NCI-H2029 treated with DMSO at 0.1 percent for 48 hours (cell line): ENCODE results near the gene MAF.

Experiments
- DNase-seq: peaks from one replicate; lab custom pipeline; 2025; lab: John Stamatoyannopoulos, UW

Gene MAF

DNA sequence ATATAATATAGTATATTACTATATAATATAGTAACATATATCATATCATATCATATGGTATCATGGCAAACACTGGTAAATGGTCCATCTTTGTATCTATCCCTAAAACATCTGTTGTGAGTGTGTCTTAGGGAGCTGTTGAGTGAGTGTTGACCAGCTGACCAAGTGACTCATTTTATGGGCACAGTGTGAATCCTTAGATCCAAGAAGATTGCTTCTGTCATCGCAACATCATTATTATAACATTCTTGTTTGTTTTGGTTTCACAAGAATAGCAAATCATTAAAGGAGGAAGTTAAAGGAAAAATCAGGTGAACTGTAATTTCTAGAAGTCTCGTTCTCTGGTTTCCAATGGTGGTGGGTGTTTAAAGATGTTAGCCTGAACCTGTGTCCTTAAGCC lies 11.7 kb upstream of the MAF start:
- DNase-seq = no peak

DNA sequence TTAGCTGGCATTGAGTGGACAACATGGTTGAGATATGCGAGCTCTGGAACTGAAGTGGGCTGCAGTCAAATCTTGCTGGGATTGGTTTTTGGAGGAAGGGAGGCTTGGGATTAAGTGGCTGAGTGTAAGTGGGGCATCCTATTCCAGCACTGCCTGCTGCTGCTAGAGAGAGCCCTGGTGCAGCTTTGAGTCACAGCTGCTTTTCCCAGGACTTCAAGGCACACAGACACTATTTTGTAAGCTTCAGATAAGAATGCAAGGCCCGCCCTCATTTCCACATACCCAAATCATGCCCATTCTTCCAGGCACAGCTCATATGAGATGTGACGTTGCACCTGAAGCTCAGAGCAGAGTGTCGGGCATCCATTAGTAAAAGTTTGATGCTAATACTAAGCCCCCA lies 10.2 kb upstream of the MAF start:
- DNase-seq = no peak

DNA sequence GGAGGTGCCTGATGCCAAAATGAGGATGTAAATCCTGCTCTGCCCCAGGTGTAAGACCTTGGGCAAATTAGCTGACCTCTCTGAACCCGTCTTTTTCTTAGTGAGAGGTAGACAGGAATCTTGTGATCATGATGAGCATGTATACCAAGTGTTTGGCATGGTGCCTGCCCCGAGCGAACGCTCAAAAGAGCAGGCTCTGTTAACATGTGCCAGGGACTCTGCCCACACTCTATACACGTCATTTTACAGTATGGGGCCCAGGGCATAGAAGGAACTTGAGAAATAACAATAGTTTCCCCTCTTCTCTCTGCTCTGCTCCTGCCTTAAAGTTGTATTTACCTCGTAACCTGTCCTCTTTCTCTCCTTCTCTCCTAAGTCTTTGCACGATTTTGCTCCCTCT lies 9.3 kb upstream of the MAF start:
- DNase-seq = no peak

DNA sequence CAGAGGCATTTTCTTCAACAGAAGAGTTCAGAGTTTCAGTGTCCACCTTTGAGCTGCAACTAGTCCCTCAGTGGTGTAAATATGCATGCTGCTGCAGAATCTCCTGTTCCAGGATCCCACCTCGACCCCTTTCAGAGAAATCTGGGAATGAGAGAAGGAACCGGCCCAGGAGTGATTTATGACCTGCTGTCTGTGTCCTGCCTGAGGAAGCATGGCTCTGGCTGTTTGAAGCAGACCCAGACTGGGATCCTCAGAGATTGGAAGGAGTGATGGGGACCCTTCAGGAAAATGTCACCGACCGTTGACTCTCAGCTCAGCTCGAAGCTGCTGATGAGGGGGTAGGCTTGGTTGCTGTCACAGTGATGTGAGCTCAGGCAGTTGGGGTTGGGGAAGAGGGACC lies 8.4 kb upstream of the MAF start:
- DNase-seq = no peak

DNA sequence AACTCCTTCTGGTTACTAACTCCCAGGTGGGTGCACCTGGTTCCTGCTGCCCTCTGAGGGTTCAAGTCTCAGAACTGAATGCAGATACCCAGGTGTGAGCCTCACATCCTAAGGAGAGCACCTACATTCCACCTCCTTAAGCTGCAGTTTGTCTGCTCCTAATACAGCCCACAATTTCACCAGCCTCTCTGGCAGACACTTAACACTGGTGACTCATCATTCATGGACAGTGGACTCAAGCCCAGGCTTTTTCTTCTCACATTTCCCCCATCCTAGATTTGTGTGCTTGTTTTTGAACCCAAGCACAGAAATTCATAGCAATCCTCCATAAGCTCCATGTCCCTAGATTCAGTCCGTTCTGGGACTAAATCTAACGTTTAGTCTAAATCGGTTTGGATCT lies 7.0 kb upstream of the MAF start:
- peak; percentile 7 for DNase-seq

DNA sequence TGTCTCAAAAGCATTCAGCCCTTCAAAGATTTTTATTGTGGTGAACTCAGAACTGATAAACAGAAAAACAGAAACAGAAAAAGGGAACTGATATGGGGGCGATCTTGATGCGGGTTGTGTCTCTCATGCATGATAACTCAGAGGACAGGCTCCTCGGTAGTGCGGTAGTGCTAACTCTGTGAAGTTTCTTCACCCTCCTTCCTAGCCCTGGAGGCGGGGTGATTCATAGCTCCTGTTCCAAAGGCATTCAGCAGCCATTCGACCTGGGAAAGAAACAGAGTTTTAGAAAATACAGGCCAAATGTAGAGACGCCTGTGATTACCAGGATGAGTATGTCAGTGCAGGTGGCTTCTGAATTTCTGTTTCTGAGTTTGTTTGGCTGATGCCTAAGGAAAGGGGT lies 5.5 kb upstream of the MAF start:
- DNase-seq = no peak

DNA sequence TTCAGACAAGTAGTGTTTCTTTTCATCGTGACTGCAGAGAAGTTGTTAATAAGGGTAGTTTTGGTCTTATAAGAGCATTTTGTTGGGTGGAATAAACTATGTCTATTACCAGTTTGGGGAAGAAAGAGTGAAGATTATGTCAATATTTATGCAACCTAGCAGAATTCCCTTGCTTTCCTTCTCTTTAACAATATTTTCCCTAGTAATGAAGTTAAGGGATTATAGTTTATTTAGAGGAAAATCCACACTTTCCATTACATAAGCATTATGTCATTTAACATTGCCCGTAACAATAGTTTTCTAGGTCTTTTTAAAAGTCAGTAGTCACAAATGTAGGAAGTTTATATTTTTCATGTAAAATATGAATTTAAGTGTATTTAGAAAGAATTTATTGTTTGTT lies 2.5 kb upstream of the MAF start:
- no peak for DNase-seq

DNA sequence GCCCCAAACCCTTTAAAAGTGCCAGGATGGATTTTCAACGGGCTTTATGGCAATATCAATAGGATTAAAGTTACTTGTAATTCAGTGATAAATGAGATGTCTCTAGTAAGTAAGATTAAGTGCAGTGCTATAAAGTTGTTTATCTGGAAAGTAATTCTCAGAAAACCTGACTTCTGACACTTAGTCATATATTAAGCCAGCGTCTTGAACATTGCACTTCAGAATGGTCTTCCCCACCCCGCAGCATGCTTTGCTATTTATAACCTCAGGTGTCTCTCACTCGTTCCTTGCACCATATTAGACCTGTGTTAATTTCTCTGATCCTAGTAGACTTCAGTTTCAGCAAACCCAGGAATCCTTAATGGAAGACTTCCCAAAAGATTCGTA lies 2.1 kb upstream of the MAF start:
- DNase-seq = no peak

DNA sequence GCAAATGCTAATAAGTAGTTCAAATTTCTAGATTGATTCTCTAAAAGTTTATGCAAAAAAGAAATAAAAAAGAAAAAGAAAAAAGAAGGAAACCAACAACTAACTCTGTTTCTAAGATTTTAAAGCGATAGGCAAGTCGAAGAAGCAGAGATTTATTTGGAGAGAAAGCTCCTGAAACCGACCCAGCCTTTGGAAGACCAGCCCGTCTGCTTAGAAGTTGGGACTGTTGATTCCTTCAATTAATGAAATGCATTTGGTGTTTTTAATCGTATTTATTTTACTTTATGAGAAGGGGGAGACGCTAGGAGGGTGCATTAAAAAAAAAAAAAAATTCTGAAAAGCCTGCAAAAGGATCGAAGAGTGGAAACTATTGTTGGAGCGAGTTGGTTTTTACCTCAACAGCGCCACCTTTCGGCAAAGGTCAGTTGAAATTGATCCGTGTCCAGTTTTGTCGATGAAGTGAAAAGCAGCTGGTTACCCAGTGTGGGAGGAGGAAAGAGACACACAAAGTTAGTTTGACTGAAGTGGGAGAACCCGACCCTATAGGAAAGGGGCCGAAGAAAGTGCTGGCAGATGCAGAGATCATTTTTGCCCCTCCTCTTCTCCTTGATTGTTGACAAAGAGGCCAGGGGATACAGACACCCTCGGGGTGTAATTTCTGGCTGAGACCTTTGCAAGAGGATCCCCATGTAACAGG lies 1.5 kb upstream of the MAF start:
- DNase-seq = peak; percentile 40

DNA sequence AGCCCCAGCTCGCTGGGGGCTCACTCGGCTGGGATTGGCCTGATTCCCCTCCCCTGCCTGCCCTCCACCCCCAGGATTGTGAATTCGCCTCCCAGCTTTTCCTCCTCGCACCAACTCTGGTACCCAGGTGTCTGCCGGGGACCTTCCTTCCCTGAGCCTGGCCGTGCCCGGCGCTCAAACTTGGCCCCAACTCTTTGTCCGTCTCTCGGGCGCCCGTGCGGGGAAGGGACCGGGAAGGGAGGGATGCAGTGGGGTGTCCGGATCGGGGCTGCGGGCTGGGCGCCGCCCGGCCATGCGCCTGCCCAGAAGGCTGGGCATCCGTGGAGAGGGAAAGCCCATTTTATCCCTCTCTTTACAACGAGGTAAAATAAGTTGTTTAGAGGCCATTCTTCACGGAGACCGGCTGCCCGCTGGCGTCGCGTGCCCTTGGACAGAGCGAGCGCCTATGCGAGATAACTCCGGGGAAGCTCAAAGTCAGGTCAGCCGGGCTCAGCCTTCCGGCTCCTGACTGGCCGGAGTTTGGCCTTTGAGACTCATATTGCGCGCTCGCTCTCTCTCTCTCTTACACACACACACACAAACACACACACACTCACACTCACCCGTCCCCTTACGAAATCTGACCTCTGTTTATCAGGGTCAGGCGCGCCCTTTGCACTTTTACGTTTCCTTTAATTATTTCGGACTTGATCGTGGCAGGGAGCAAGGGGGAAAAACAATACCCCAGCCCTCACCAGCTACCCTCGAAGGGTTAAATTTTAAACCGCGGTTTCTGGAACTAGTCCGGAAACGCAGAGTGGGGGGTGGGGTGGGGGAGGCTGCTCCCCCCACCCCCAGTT lies 774 bp upstream of the MAF start:
- no peak for DNase-seq

DNA sequence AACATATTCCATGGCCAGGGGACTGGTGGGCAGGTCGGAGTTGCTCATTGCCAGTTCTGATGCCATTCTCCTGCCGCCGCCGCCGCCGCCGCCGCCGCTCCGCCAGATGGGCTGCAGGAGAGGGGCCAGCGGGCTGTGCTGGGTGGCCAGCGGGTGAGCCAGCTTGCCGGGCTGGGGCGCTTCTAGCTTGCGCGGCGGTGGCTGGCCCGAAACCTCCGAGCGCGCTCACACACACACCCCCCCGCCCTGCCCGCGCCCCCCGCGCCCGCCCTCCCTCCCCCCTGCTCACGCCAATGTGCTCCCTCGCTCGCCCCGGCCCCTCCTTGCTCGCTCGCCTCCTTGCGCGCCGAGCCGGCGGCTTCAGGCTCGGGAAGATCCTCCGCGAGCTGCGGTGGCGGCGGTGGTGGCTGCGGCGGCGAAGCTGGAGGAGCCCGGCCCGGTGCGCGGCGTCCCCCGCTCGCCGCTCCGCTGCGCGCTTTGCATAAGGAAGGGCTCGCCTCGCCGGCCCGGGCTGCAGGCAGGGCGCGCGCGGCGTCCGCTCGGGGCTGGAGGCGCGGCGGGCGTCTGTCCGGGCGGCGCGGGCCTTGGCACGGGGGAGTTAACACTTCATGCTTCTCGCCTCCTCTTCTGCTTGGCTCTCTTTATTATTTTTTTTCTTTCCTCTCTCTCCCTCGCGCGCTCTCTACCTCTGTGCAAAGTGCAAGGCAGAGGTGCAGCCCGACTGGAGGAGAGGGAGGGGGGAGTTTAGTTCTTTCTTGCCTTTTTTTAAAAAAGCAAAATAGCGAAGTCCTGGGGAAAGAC lies 500 bp downstream of the MAF start:
- no peak for DNase-seq

DNA sequence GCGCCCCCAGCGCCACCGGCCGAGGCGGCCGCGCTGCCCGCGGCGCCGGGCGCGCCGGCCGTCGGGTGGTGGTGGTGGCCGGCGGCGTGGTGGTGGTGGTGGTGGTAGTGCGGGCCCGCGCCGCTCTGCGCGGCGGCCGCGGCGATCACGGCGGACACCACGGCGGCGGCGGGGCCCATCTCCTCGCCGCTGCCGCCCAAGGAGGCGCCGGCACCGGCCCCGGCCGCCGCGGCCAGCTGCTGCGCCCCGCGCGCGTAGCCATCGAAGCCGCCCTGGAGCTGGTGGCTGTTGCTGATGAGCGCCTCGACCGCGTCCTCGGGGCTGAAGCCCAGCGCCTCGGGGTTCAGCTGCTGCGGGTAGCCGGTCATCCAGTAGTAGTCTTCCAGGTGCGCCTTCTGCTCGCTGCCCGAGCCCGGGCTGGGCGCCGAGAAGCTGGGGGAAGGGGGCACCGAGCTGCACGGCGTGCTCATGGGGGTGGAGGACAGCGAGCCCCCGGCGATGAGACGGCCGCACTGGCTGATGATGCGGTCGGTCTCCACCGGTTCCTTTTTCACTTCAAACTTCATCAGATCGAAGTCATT lies 1.2 kb downstream of the MAF start:
- DNase-seq = no peak

DNA sequence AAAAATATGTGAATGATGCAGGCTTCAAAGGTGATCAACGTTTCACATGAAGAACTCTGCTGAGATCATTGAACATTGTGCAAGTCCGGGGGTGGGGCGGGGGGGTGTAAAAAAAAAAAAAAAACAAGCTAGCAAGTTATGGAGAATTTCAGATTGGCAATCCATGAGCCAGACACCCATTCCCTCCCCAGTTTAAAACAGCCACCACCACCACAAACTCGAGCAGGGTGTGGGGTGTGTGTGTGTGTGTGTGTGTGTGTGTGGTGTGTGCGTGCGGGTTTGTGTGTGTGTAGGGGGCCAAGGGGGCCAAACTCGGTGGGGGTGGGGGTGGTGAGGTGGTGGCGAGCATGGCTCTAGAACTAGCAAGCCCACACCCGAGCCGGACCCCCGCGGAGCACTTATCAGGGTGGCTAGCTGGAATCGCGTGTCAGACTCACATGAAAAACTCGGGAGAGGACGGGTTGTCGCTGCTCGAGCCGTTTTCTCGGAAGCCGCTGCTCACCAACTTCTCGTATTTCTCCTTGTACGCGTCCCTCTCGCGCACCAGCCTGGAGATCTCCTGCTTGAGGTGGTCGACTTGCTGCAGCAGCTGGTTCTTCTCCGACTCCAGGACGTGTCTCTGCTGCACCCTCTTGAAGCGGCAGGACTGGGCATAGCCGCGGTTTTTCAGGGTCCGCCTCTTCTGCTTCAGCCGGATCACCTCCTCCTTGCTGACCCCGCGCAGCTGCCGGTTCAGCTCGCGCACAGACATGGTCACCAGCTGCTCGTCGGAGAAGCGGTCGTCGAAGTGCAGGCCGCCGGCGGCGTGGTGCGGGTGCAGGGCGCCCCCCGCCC lies 2.0 kb downstream of the MAF start:
- peak; percentile 6 for DNase-seq

DNA sequence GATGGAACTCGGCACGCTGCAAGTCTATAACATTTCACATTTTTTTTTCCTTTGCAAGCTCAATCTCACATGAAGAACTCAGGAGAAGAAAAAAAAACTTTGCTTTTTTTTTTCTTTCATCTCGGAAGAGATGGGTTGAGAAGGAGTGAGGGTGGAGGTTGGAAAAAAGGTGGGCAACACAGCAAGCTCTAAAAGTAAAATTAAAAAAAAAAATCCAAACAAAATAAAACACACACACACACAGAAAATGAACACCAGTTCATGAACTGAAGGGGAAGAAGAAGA lies 2.5 kb downstream of the MAF start:
- no peak for DNase-seq

DNA sequence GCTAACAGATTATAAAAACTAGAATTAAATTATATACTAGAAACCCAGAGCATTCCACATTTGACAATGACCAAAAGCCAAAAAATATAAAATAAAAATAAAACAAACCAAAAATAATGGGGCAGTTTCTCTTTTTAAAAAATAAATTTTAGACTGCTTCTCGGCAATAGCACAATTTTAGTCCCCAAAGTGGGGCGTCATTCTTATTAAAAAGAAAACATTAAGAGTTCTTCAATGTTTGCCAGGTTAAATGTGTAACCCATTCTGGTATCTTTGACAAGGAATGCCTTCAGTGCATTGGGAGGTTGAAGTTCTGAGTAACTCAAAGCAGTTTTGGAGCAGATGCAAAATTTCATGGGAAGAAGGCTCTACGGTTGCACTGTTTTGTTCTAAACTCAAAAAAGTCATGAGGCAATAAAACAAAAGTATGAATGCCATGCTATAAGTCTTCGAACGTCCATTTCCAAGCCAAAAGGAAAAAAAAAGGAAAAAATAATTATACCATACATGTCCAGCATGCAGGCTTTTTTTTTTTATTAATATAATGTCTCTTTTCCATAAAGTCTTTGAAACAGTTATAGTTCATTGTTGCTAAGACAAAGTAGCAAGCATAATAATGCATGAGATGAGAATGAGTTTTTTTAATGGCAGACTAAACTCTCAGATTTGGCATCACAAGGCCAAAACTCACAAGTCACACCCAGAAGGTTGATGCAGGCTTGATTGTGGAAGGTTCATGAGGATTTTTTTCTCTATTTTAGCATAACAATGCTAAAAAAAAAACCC lies 3.1 kb downstream of the MAF start:
- no peak for DNase-seq

DNA sequence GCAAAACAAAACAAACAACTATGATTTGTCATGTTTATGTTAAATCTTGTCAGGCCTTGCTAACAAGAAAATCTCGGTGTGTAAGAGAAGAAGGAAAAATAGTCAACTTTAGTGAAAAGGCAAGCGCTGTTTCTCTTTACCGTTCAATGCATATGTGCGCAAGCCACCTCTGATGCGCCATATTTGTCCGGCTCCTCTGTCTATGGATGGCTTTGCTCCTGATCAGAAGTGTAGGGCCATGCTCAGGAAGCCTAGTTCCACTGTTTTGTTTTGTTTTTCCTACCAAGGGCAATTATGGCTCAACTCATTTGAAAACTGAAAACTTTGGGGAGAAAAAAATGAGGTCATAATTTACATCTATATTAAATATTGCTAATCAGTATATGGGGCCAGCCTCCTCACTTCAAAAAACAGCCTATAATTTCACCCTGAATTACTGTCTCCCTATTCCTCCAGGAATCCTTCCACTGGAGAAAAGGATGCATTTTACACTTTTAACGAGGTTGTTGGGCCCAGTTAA lies 4.5 kb downstream of the MAF start:
- DNase-seq = no peak

DNA sequence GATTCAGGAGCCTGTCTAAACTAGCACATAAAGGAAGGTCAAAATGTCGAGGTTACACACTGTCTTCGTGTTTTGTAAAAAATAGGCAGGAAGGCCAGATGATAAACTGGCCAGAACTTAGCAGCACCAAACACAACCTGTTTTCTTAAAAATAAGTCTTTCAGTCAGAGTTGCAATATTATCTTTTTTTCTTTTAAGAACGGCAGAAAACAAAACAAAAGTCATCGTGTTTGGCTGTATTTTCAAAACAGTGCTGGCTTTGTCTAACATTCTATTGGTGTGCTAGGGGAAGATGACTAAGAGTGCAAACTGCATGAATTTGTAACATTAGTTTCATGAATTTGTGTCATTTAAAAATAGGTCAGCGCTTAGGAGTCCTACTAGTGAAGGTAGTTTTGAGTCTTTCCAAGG lies 5.3 kb downstream of the MAF start:
- DNase-seq = no peak

DNA sequence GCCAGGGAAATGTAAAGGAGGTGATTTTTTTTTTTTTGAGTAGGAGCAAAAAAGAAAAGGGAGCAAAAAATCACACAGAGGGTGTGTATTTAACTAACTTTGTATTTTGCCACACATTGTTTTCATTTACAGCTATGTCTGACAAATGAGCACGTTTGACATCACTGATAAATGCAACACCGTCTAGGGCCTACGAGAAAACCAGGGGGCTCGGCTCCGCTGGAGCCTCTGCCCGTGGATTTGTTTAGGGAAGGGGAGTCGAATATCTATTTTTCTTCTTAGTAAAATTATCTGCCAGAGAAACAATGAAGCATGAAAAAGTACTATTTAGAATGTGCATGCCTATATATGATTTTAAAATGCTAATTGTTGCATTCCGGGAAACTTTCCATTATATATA lies 6.8 kb downstream of the MAF start:
- DNase-seq = no peak

DNA sequence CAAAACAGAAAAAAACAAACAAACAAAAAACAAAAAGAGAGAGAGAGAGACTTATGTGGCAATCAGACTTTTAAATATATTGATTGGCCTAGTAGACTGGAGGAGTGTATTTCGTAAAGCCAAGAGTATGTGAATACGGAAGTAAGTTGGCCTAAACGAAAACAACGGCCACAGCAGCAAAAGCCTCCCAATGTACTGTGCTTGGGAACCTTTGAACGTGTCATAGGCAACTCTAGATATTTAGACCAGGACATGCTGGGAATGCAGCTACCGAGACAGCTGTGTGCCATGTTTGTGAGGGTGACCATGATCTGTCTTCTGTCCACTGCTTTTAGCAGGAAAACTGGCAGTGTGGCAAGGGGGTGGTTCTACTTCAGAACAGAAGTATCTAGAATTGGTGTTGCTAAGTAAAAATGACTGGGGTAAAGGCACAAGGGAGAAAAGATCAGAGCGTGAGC lies 7.4 kb downstream of the MAF start:
- no peak for DNase-seq

DNA sequence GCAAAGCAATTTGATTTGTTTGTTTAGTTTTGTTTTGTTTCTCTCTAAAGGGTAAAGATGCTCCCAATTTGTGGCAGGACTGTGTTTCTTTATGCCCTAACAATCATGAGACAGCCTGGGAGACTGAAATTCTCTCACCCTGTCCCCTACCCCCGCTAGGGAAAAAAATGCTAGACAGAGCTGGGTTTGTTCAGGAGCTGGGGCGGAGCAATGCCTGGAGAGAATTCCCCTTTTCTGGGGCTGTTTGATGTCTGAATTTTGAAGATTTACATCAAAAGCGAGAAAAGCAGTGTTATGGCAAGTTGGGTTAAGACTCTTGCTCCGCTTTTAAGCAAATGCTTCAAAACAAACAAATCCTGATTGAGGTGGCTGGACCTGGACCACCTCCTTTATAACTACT lies 8.4 kb downstream of the MAF start:
- DNase-seq = no peak

DNA sequence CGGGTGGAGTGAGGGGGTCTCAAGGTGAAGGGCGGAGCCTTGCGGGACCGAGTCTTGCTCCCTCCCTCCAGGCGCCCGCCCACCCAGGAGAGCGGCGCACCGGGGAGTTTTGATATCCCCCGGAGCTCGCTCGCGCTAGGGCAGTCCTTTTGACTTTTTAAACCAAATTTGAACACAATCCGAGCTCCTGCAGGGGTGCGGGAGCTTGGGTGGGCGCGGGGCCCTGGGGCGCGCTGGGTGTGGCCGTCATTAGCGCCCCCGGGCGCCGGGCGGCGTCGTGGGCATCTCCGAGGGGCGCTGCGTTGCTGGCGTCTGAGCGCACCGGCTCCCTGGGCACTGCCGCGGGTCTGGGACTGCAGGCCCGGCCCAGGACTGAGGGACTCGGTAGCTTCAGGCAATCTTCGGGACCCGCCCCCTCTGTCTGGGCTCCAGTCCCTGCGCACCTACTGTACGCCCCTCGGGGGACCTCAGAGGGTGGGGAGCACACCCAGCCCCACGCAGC lies 10.9 kb downstream of the MAF start:
- no peak for DNase-seq
